H9 (cell line): ENCODE measurements around the gene KCNH5. TPM values are rescaled to one million over a fixed set of nuclear protein-coding genes. Genes with fewer than 3 reads are reported as not detected.

Experiments
- DNase-seq: peaks from one replicate; pipeline ENCODE4 v3.0.0-alpha.2; 2017
- H2AFZ ChIP-seq: one replicate; pipeline ENCODE4 v1.6.1; 2013; ENCODE audit warnings: mild to moderate bottlenecking, low read length, control low read depth, moderate library complexity
- H2AK5ac ChIP-seq: 2 replicates; pipeline ENCODE4 v1.6.1; 2013; ENCODE audit warnings: low read length, control low read depth, mixed read lengths; ENCODE audit not compliant: insufficient read length
- H2BK120ac ChIP-seq: one replicate; pipeline ENCODE4 v1.6.1; 2013; ENCODE audit warnings: low read depth, mild to moderate bottlenecking, low read length, control low read depth, inconsistent platforms; ENCODE audit not compliant: poor library complexity, severe bottlenecking
- H2BK12ac ChIP-seq: 2 replicates; pipeline ENCODE4 v1.6.1; 2013; ENCODE audit warnings: low read length, control low read depth, mixed read lengths, low read depth; ENCODE audit not compliant: insufficient read length
- H2BK15ac ChIP-seq: 2 replicates; pipeline ENCODE4 v1.6.1; 2013; ENCODE audit warnings: low read depth, low read length, control low read depth
- H2BK20ac ChIP-seq: one replicate; pipeline ENCODE4 v1.6.1; 2013; ENCODE audit warnings: low read depth, mild to moderate bottlenecking, low read length, control low read depth, inconsistent platforms; ENCODE audit not compliant: poor library complexity, severe bottlenecking
- H2BK5ac ChIP-seq: 2 replicates; pipeline ENCODE4 v1.6.1; 2013; ENCODE audit warnings: low read length, control low read depth, mixed read lengths; ENCODE audit not compliant: insufficient read length
- H3K14ac ChIP-seq: 2 replicates; pipeline ENCODE4 v1.6.1; 2013; ENCODE audit warnings: low read length, control low read depth; ENCODE audit not compliant: insufficient read depth
- H3K18ac ChIP-seq: 2 replicates; pipeline ENCODE4 v1.6.1; 2013; ENCODE audit warnings: low read depth, mild to moderate bottlenecking, mixed read lengths, low read length, control low read depth; ENCODE audit not compliant: insufficient read length
- H3K23ac ChIP-seq: 2 replicates; pipeline ENCODE4 v1.6.1; 2013; ENCODE audit warnings: low read length, control low read depth, mixed read lengths, low read depth; ENCODE audit not compliant: insufficient read length
- H3K23me2 ChIP-seq: 2 replicates; pipeline ENCODE4 v1.6.1; 2013; ENCODE audit warnings: low read depth, mild to moderate bottlenecking, mixed read lengths, low read length, control low read depth; ENCODE audit not compliant: insufficient read length, poor library complexity, severe bottlenecking
- H3K27ac ChIP-seq: 2 replicates; pipeline ENCODE4 v1.5.1; 2013; ENCODE audit warnings: low read length, control low read depth, mixed read lengths, low read depth; ENCODE audit not compliant: insufficient read length
- H3K27me3 ChIP-seq: 2 replicates; pipeline ENCODE4 v1.6.1; 2013; ENCODE audit warnings: low read length, control low read depth, inconsistent platforms; ENCODE audit not compliant: insufficient read depth
- H3K4ac ChIP-seq: 2 replicates; pipeline ENCODE4 v1.6.1; 2013; ENCODE audit warnings: low read depth, mild to moderate bottlenecking, control low read depth, inconsistent platforms, low read length, moderate library complexity
- H3K4me1 ChIP-seq: 2 replicates; pipeline ENCODE4 v1.6.1; 2013; ENCODE audit warnings: low read length, control low read depth, inconsistent platforms; ENCODE audit not compliant: insufficient read depth
- H3K4me2 ChIP-seq: 2 replicates; pipeline ENCODE4 v1.6.1; 2013; ENCODE audit warnings: low read length, control low read depth, mixed read lengths; ENCODE audit not compliant: insufficient read length, insufficient read depth
- H3K56ac ChIP-seq: 2 replicates; pipeline ENCODE4 v1.6.1; 2013; ENCODE audit warnings: low read depth, mild to moderate bottlenecking, mixed read lengths, low read length, control low read depth; ENCODE audit not compliant: insufficient read length
- H3K79me1 ChIP-seq: 2 replicates; pipeline ENCODE4 v1.6.1; 2013; ENCODE audit warnings: low read depth, mild to moderate bottlenecking, moderate library complexity, low read length, control low read depth, inconsistent platforms; ENCODE audit not compliant: insufficient read depth, poor library complexity, severe bottlenecking
- H3K79me2 ChIP-seq: 2 replicates; pipeline ENCODE4 v1.6.1; 2013; ENCODE audit warnings: low read length, control low read depth, inconsistent platforms; ENCODE audit not compliant: insufficient read depth
- H3K9ac ChIP-seq: 2 replicates; pipeline ENCODE4 v1.6.1; 2013; ENCODE audit warnings: low read length, control low read depth, mixed read lengths; ENCODE audit not compliant: insufficient read length; ENCODE audit errors: extremely low read depth
- H3K9me3 ChIP-seq: one replicate; pipeline ENCODE4 v1.6.1; 2013; ENCODE audit warnings: low read depth, low read length, inconsistent platforms; ENCODE audit not compliant: control insufficient read depth
- H3T11ph ChIP-seq: one replicate; pipeline ENCODE4 v1.6.1; 2013; ENCODE audit warnings: mild to moderate bottlenecking, low read length, control low read depth, inconsistent platforms
- H4K20me1 ChIP-seq: one replicate; pipeline ENCODE4 v1.6.1; 2013; ENCODE audit not compliant: control insufficient read depth, insufficient read length, insufficient read depth
- H4K5ac ChIP-seq: 2 replicates; pipeline ENCODE4 v1.6.1; 2013; ENCODE audit warnings: low read depth, mild to moderate bottlenecking, mixed read lengths, low read length, control low read depth; ENCODE audit not compliant: insufficient read length
- H4K8ac ChIP-seq: replicated peaks from 2 replicates; pipeline ENCODE4 v1.6.1; 2013; ENCODE audit warnings: low read length, control low read depth, mixed read lengths, low read depth; ENCODE audit not compliant: insufficient read length
- H4K91ac ChIP-seq: 2 replicates; pipeline ENCODE4 v1.6.1; 2013; ENCODE audit warnings: low read depth, mild to moderate bottlenecking, moderate library complexity, mixed read lengths, low read length, control low read depth; ENCODE audit not compliant: insufficient read length
- H3K27ac Mint-ChIP-seq, 3 experiments: 2 replicates in 2 of 3; 3 replicates in 1 of 3; pipeline ENCODE4 v1.8.0; 2020 to 2021; ENCODE audit warnings: mixed read lengths in 3 of 3, mild to moderate bottlenecking in 1 of 3, moderate library complexity in 1 of 3
- H3K27me3 Mint-ChIP-seq: 2 replicates; pipeline ENCODE4 v1.8.0; 2021; ENCODE audit warnings: low read depth, mild to moderate bottlenecking, moderate library complexity, mixed read lengths
- H3K36me3 Mint-ChIP-seq, 3 experiments: 2 replicates in 2 of 3; 3 replicates in 1 of 3; pipeline ENCODE4 v1.8.0; 2020 to 2021; ENCODE audit warnings: low read depth in 3 of 3, mixed read lengths in 3 of 3; ENCODE audit not compliant: insufficient read depth in 1 of 3
- H3K4me1 Mint-ChIP-seq, 2 experiments: 2 replicates each; pipeline ENCODE4 v1.8.0; 2020; ENCODE audit warnings: mixed read lengths in 2 of 2
- H3K4me3 Mint-ChIP-seq, 2 experiments: 2 replicates in 1 of 2; 3 replicates in 1 of 2; pipeline ENCODE4 v1.8.0; 2020 to 2021; ENCODE audit warnings: mild to moderate bottlenecking in 2 of 2, mixed read lengths in 2 of 2, moderate library complexity in 1 of 2
- H3K9me3 Mint-ChIP-seq, 2 experiments: 2 replicates in 1 of 2; 3 replicates in 1 of 2; pipeline ENCODE4 v1.8.0; 2020; ENCODE audit warnings: mild to moderate bottlenecking in 2 of 2, mixed read lengths in 2 of 2, moderate library complexity in 1 of 2
- CTCF ChIP-seq: fragments of 200-600 bp; sonication (generic); conservative IDR thresholded peaks from 3 replicates; pipeline ENCODE4 v1.8.0; 2021; ENCODE audit warnings: antibody characterized with exemption, mild to moderate bottlenecking
- WGBS: extraction: QIAGEN DNeasy Blood & Tissue Kit; methylation state at CpG from one replicate; pipeline ENCODE4 v1.1.7; 2013; ENCODE audit warnings: missing lambda C conversion rate, low lambda C conversion rate, mixed read lengths; ENCODE audit not compliant: insufficient read length; ENCODE audit errors: extremely low coverage; 5-methylcytosine and 5-hydroxymethylcytosine counted together
- total RNA-seq: library from RNA; stranded (reverse); gene quantifications from 2 replicates; pipeline ENCODE4 v1.2.1, GENCODE V29; 2021

KCNH5 gene
- total RNA-seq, 1 experiment from 2014 or later, result 0.42 TPM

DNA sequence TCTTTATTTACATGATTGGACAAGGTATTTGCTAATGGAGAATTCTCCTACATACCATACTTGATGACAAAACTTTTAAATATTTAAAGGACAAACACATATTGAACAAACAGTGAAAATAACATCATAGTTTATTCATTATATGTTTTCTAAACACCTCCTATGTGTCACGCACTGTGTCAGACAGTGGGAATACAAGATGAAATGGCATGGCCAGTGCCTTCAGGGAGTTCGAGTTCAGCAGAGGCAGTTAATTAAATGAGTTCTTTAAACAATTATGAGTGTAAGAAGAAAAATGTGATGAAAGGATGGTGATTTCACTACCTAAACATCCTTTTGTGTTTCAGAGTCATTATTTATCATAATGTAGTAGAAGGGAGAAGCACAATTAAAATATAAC lies 159.8 kb downstream of the KCNH5 start:
- H3K4me3 Mint-ChIP-seq, result no peak overlapping the region
- Histone ChIP-seq H3K4me2 (no peak overlapping the region), H2BK12ac (no peak overlapping the region), H2AFZ (no peak overlapping the region), H3K79me2 (no peaks in the 10 kb centered on the region), H3K27ac (no peak overlapping the region), H3K79me1 (no peaks in the 10 kb centered on the region), H4K20me1 (no peaks in the 10 kb centered on the region), H2BK120ac (no peak overlapping the region), H3T11ph (no peak overlapping the region), H2BK20ac (no peak overlapping the region), H3K56ac (no peak overlapping the region), H4K8ac (no peak overlapping the region), H3K14ac (no peak overlapping the region), H3K4me1 (peaks cover 5% of the 10 kb centered on the region; the same call in 1 of the 2 replicates), H2BK5ac (no peak overlapping the region), H4K5ac (no peak overlapping the region), H2BK15ac (no peak overlapping the region), H3K27me3 (no peaks in the 10 kb centered on the region), H3K4ac (no peak overlapping the region), H2AK5ac (no peak overlapping the region), H4K91ac (no peak overlapping the region), H3K23ac (no peak overlapping the region), H3K23me2 (no peaks in the 10 kb centered on the region), H3K18ac (no peak overlapping the region), H3K9me3 (no peaks in the 10 kb centered on the region), H3K9ac (no peak overlapping the region)
- TF ChIP-seq CTCF, result no peak
- H3K27me3 Mint-ChIP-seq, result no peaks in the 10 kb centered on the region
- no peak for DNase-seq
- no peaks in the 10 kb centered on the region for H3K9me3 Mint-ChIP-seq
- no CpG with 5 or more reads among the region's 2 CpGs for WGBS
- no peak overlapping the region for H3K27ac Mint-ChIP-seq
- peaks cover 0 to 5% (median 0%) of the 10 kb centered on the region in 3 experiments; a peak in 1 of 7 replicates for H3K36me3 Mint-ChIP-seq
- H3K4me1 Mint-ChIP-seq, result peaks cover 12 to 13% of the 10 kb centered on the region in 2 experiments
